ENCODE data around the gene GRIK5. TPM values are rescaled to one million over a fixed set of nuclear protein-coding genes. Genes with fewer than 3 reads are reported as not detected.

GRIK5 gene
- total and polyA plus RNA-seq, 2 donors (not counting 3 experiments of a cell fraction or from before 2014, with no cell fraction given): 0.80 to 2.2 TPM

DNA sequence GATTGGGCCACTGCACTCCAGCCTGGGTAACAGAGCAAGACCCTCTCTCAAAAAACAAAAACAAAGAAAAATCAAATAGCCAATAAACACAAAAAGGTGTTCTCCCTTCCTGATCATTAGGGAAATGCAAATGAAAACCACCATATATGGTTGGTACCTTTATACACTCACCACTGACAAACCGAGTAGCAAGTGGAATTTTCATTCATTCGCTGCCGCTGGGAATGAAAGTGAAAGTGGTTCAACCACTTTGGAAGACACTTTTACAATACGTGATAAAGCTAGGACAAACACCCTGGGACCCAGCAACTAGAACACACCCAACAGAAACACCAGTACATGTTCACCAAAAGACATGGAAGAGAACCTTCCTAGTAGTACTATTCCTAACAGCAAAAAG is 21.0 kb downstream of the GRIK5 start:
- H3K9me1 ChIP-seq (replicated peaks; ENCODE audit: control insufficient read depth, extremely low read depth, insufficient read depth, low read length): no peaks in the 10 kb centered on the region
- H3K4me1 ChIP-seq (ENCODE audit: control insufficient read depth, extremely low read depth, insufficient read depth, low read length): no peaks in the 10 kb centered on the region
- H3K4me3 ChIP-seq (replicated peaks in 1 of 3; ENCODE audit: insufficient read depth in 1 of 3, low read depth in 1 of 3, low read length in 3 of 3): no peak overlapping the region
- no peak overlapping the region for H3K27ac ChIP-seq (ENCODE audit: insufficient read depth, low read depth, low read length)
- no peak overlapping the region for H3K9ac ChIP-seq (replicated peaks; ENCODE audit: extremely low read depth, insufficient read depth, low read length)
- no TSS peak for BruUV-seq (replicated peaks)
- no peaks in the 10 kb centered on the region for H3K36me3 ChIP-seq (ENCODE audit: control insufficient read depth in 2 of 2, extremely low read depth in 1 of 2, insufficient read depth in 2 of 2, low read length in 2 of 2)
- ChIA-PET POLR2A (no interaction called here), CTCF (interaction anchor here (0.9 to 1.7 kb wide), 2 partner anchors 12 to 14 kb away, joined by 3 to 8 read pairs; no protein-coding TSS in a partner anchor)
- no peak overlapping the region for H2AFZ ChIP-seq (ENCODE audit: low read depth, low read length)
- dilution Hi-C loops (cut with MboI; ENCODE audit: extremely low pct_ligation_motif_present, low sequenced_read_pairs) (no loop called here), intact Hi-C loops (cut with micrococcal nuclease) (no loop called here)
- no peaks in the 10 kb centered on the region for H3K27me3 ChIP-seq (ENCODE audit: control insufficient read depth in 2 of 2, insufficient read depth in 2 of 2, low read length in 2 of 2)
- no peak for DNase-seq (ENCODE audit: low read depth, low spot score)
- H4K20me1 ChIP-seq (replicated peaks; ENCODE audit: control insufficient read depth, extremely low read depth, insufficient read depth, low read length): no peaks in the 10 kb centered on the region
- H3K4me2 ChIP-seq (ENCODE audit: insufficient read depth, low read length): no peak overlapping the region
- TF ChIP-seq GATA2 (IDR thresholded peaks at IDR 0.05; ENCODE audit: insufficient read depth, insufficient read length, low read depth, low read length) (no peak), POLR2AphosphoS5 (IDR thresholded peaks at IDR 0.05; ENCODE audit: insufficient read depth, low read depth, low read length) (no peak), EZH2 (IDR thresholded peaks at IDR 0.05; ENCODE audit: borderline replicate concordance, low read depth, low read length, severe bottlenecking) (no peak), POLR2A (IDR thresholded peaks at IDR 0.05; ENCODE audit: low read depth, low read length) (no peak), FOS (IDR thresholded peaks at IDR 0.05; ENCODE audit: borderline replicate concordance, insufficient read depth, low read length) (no peak), JUN (IDR thresholded peaks at IDR 0.05; ENCODE audit: borderline replicate concordance, insufficient read depth, insufficient read length, low read depth) (no peak)
- no peaks in the 10 kb centered on the region for H3K9me3 ChIP-seq (replicated peaks; ENCODE audit: control insufficient read depth, insufficient read depth, low read length)
- no peaks in the 10 kb centered on the region for H3K79me2 ChIP-seq (ENCODE audit: control insufficient read depth, insufficient read depth, low read length)
- FAIRE-seq: no peak

- Histone ChIP-seq H3K79me2 (ENCODE audit: control insufficient read depth, insufficient read depth, low read length) (no peaks in the 10 kb centered on the region), H4K20me1 (replicated peaks; ENCODE audit: control insufficient read depth, extremely low read depth, insufficient read depth, low read length) (no peaks in the 10 kb centered on the region), H3K27ac (ENCODE audit: insufficient read depth, low read depth, low read length) (no peak overlapping the region), H3K4me1 (ENCODE audit: control insufficient read depth, extremely low read depth, insufficient read depth, low read length) (no peaks in the 10 kb centered on the region), H3K9me1 (replicated peaks; ENCODE audit: control insufficient read depth, extremely low read depth, insufficient read depth, low read length) (no peaks in the 10 kb centered on the region), H3K4me2 (ENCODE audit: insufficient read depth, low read length) (no peak overlapping the region), H3K9ac (replicated peaks; ENCODE audit: extremely low read depth, insufficient read depth, low read length) (no peak overlapping the region), H3K4me3 (replicated peaks in 1 of 3; ENCODE audit: insufficient read depth in 1 of 3, low read depth in 1 of 3, low read length in 3 of 3) (no peak overlapping the region), H2AFZ (ENCODE audit: low read depth, low read length) (no peak overlapping the region), H3K36me3 (ENCODE audit: control insufficient read depth in 2 of 2, extremely low read depth in 1 of 2, insufficient read depth in 2 of 2, low read length in 2 of 2) (no peaks in the 10 kb centered on the region), H3K9me3 (replicated peaks; ENCODE audit: control insufficient read depth, insufficient read depth, low read length) (no peaks in the 10 kb centered on the region), H3K27me3 (ENCODE audit: control insufficient read depth in 2 of 2, insufficient read depth in 2 of 2, low read length in 2 of 2) (no peaks in the 10 kb centered on the region)
- CTCF ChIA-PET: interaction anchor here (1.3 to 3.9 kb wide), 2 partner anchors 10 to 17 kb away, joined by 4 to 29 read pairs; no protein-coding TSS in a partner anchor
- no peak for DNase-seq (ENCODE audit: low read depth, low spot score)
- dilution Hi-C loops (cut with MboI; ENCODE audit: extremely low pct_ligation_motif_present, low sequenced_read_pairs): no loop called here
- POLR2A ChIA-PET: no interaction called here
- BruUV-seq (replicated peaks): no TSS peak
- TF ChIP-seq MAX (IDR thresholded peaks at IDR 0.05; ENCODE audit: insufficient read depth, insufficient read length) (no peak), MYC (IDR thresholded peaks at IDR 0.05; ENCODE audit: low read depth, low read length) (no peak), POLR2A (IDR thresholded peaks at IDR 0.05; ENCODE audit: low read depth, low read length) (no peak)
- no peak for FAIRE-seq
- intact Hi-C loops (cut with micrococcal nuclease): no loop called here
Measured at GRCh38 chr19:42045575-42045974, 24.4 kb downstream of the GRIK5 start.

Data from endothelial cell of umbilical vein (primary cell).